ENCODE results near the gene IL32.

IL32 gene

DNA sequence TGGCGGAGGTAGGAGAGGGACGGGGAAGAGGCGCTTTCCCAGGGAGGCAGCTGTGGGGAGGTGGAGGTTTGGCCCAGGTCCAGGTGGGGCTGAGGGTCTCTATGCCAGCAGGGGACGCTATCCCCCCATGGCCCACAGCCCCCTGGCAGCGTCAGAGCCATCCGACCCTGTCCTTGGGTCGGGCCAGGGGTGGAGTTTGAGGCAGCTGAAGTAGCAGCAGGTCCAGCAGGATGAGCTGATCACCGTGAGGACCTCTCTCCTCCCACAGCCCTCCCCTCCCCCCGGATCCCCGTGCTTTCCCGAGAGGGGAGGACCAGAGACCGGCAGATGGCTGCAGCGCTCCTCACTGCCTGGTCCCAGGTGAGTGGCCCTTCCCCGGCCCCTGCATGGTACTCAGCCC is 50.1 kb downstream of the IL32 start:
- Mint-ChIP-seq H3K27ac (no peak overlapping the region), H3K36me3 (ENCODE audit: low read depth) (no peaks in the 10 kb centered on the region), H3K9me3 (no peaks in the 10 kb centered on the region), H3K27me3 (no peaks in the 10 kb centered on the region), H3K4me3 (no peak overlapping the region), H3K4me1 (no peaks in the 10 kb centered on the region)
- DNase-seq (no peak), ATAC-seq (no peak)

- ATAC-seq (no peak), DNase-seq (no peak)
- no peaks in the 10 kb centered on the region for H3K36me3 Mint-ChIP-seq (ENCODE audit: low read depth)
- no peak overlapping the region for H3K27ac Mint-ChIP-seq
- no peaks in the 10 kb centered on the region for H3K27me3 Mint-ChIP-seq
- H3K4me3 Mint-ChIP-seq, result no peak overlapping the region
- no peaks in the 10 kb centered on the region for H3K9me3 Mint-ChIP-seq
- H3K4me1 Mint-ChIP-seq, result peaks cover under 1% of the 10 kb centered on the region
These were observed 52.9 kb downstream of the IL32 start for GRCh38 chr16:3118204-3118790.

DNA sequence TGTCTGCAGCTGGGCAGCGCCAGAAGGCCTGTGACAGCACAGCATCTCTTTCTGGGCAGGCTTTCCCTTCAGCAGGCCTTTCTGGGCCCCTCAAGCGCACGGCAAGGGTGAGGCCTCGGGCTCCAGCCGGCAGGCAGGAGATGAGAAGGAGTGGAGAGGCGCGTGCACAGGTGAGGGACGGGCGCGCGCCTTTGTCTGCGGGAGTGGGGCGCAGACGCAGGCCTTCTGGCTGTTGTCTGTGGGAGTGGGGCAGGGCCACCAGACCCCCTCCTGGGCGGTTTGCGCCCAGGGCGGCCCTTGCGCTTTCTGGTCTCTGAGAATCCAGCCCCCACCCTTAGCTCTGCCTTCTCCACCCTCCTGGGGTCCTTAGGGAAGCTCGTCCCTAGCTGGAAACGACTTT is 53.4 kb downstream of the IL32 start:
- Mint-ChIP-seq H3K4me3 (no peak overlapping the region), H3K36me3 (ENCODE audit: low read depth) (no peaks in the 10 kb centered on the region), H3K27me3 (no peaks in the 10 kb centered on the region), H3K9me3 (no peaks in the 10 kb centered on the region), H3K27ac (no peak overlapping the region), H3K4me1 (peaks cover 6% of the 10 kb centered on the region)
- DNase-seq (no peak), ATAC-seq (no peak)
